Liver (tissue), 9 donors: ENCODE results near the gene PPP1R3A. TPM values are rescaled to one million over a fixed set of nuclear protein-coding genes. Genes with fewer than 3 reads are reported as not detected.

ENCODE experiments used
- DNase-seq: peaks from one replicate; pipeline ENCODE4 v3.0.0-alpha.2; 2017; ENCODE audit warnings: low spot score
- H3K27ac ChIP-seq, 2 donors: one replicate each; pipeline ENCODE4 v1.7.0; 2013; ENCODE audit warnings: inconsistent platforms in 2 of 2, low read length in 2 of 2, control low read depth in 1 of 2, low read depth in 1 of 2, mild to moderate bottlenecking in 1 of 2
- H3K27me3 ChIP-seq, 4 donors: one replicate each; pipeline versions ENCODE4 v1.6.1 to v1.7.0; 2013; ENCODE audit warnings: low read length in 3 of 4, inconsistent platforms in 1 of 4, mild to moderate bottlenecking in 1 of 4, moderate library complexity in 1 of 4; ENCODE audit not compliant: control insufficient read depth in 4 of 4, insufficient read depth in 4 of 4
- H3K36me3 ChIP-seq, 4 donors: one replicate each; pipeline versions ENCODE4 v1.6.1 to v1.7.0; 2013; ENCODE audit warnings: low read length in 3 of 4, mild to moderate bottlenecking in 3 of 4, low read depth in 1 of 4, moderate library complexity in 1 of 4; ENCODE audit not compliant: control insufficient read depth in 4 of 4, insufficient read depth in 3 of 4
- H3K4me1 ChIP-seq, 4 donors: one replicate each; pipeline versions ENCODE4 v1.6.1 to v1.7.0; 2013; ENCODE audit warnings: low read length in 3 of 4, mild to moderate bottlenecking in 3 of 4, moderate library complexity in 1 of 4; ENCODE audit not compliant: control insufficient read depth in 4 of 4, insufficient read depth in 4 of 4
- H3K4me3 ChIP-seq, 3 donors: one replicate each; pipeline versions ENCODE4 v1.6.1 to v1.7.0; 2013; ENCODE audit warnings: low read length in 3 of 3, control low read depth in 1 of 3, low read depth in 1 of 3, mild to moderate bottlenecking in 1 of 3
- H3K9ac ChIP-seq, 2 donors: one replicate each; pipeline ENCODE4 v1.7.0; 2013; ENCODE audit warnings: low read length in 2 of 2, mild to moderate bottlenecking in 2 of 2, moderate library complexity in 2 of 2, control low read depth in 1 of 2, low read depth in 1 of 2
- H3K9me3 ChIP-seq, 4 donors: one replicate each; pipeline versions ENCODE4 v1.6.1 to v1.7.0; 2013; ENCODE audit warnings: low read length in 3 of 4; ENCODE audit not compliant: control insufficient read depth in 4 of 4
- ATF3 ChIP-seq: IDR thresholded peaks from 2 replicates; pipeline ENCODE4 v1.6.1; 2016; ENCODE audit warnings: antibody characterized with exemption
- EGR1 ChIP-seq, 2 donors: IDR thresholded peaks; 2 replicates each; pipeline ENCODE4 v1.6.1; 2016 to 2018; ENCODE audit warnings: antibody characterized with exemption in 2 of 2, low read depth in 2 of 2
- FOXA1 ChIP-seq: IDR thresholded peaks from 2 replicates; pipeline ENCODE4 v1.6.1; 2016; ENCODE audit warnings: antibody characterized with exemption
- GABPA ChIP-seq, 2 donors: IDR thresholded peaks in 1 of 2; conservative IDR thresholded peaks in 1 of 2; 2 replicates each; pipeline ENCODE4 v1.6.1; 2016; ENCODE audit warnings: antibody characterized with exemption in 2 of 2, mild to moderate bottlenecking in 1 of 2, moderate library complexity in 1 of 2
- HNF4A ChIP-seq, 2 donors: conservative IDR thresholded peaks; 2 replicates each; pipeline ENCODE4 v1.6.1; 2016; ENCODE audit warnings: antibody characterized with exemption in 2 of 2, mild to moderate bottlenecking in 2 of 2
- HNF4G ChIP-seq: IDR thresholded peaks from 2 replicates; pipeline ENCODE4 v1.6.1; 2016; ENCODE audit warnings: antibody characterized with exemption
- JUND ChIP-seq, 2 donors: IDR thresholded peaks; 2 replicates each; pipeline ENCODE4 v1.6.1; 2016; ENCODE audit warnings: antibody characterized with exemption in 2 of 2
- MAX ChIP-seq: IDR thresholded peaks from 2 replicates; pipeline ENCODE4 v1.6.1; 2016; ENCODE audit warnings: antibody characterized with exemption
- NR2F2 ChIP-seq: IDR thresholded peaks from 2 replicates; pipeline ENCODE4 v1.6.1; 2016; ENCODE audit warnings: antibody characterized with exemption
- REST ChIP-seq: IDR thresholded peaks from 2 replicates; pipeline ENCODE4 v1.6.1; 2016; ENCODE audit warnings: antibody characterized with exemption, mild to moderate bottlenecking
- RXRA ChIP-seq, 2 donors: IDR thresholded peaks; 2 replicates each; pipeline ENCODE4 v1.6.1; 2017 to 2018; ENCODE audit warnings: antibody characterized with exemption in 2 of 2, mild to moderate bottlenecking in 1 of 2
- SP1 ChIP-seq: IDR thresholded peaks from 2 replicates; pipeline ENCODE4 v1.6.1; 2018; ENCODE audit warnings: antibody characterized with exemption, mild to moderate bottlenecking
- TAF1 ChIP-seq: conservative IDR thresholded peaks from 2 replicates; pipeline ENCODE4 v1.6.1; 2016; ENCODE audit warnings: antibody characterized with exemption, mild to moderate bottlenecking
- YY1 ChIP-seq: IDR thresholded peaks from 2 replicates; pipeline ENCODE4 v1.6.1; 2016; ENCODE audit warnings: antibody characterized with exemption, mild to moderate bottlenecking
- WGBS: extraction: QIAGEN DNeasy Blood & Tissue Kit; methylation state at CpG from one replicate; pipeline ENCODE4 v1.1.7; 2013; 5-methylcytosine and 5-hydroxymethylcytosine counted together
- polyA plus RNA-seq, 2 donors: library from polyadenylated mRNA; stranded (reverse) in 1 of 2; unstranded in 1 of 2; fragments of 200-250 nt in 1 of 2; fragments of >200 nt in 1 of 2; fragmentation: Nextera tagmentation in 1 of 2; extraction: Ambion mirVana in 1 of 2; gene quantifications; one replicate each; pipeline versions ENCODE4 v1.2.1 to v1.2.3, GENCODE V29; 2013 to 2015
- total RNA-seq, 2 donors: library from RNA; depleted of rRNA; stranded (reverse); fragments of >200 nt; gene quantifications; one replicate each; pipeline ENCODE4 v1.2.3, GENCODE V29; 2014
- donor health status: healthy.
- donor health status: healthy.
- donor health status: healthy.
- donor health status: healthy.
- donor health status: healthy.

The PPP1R3A gene
- total and polyA plus RNA-seq, 4 donors = not detected

GRCh38 chr7:113904521-113904920, 14.3 kb downstream of the PPP1R3A start:
- Histone ChIP-seq H3K27me3 (no peaks in the 10 kb centered on the region), H3K27ac (no peak overlapping the region), H3K9me3 (no peaks in the 10 kb centered on the region), H3K4me1 (no peaks in the 10 kb centered on the region), H3K4me3 (no peak overlapping the region), H3K36me3 (no peaks in the 10 kb centered on the region), H3K9ac (no peak overlapping the region)
- TF ChIP-seq YY1 (no peak), FOXA1 (no peak), REST (no peak), SP1 (no peak), HNF4A (conservative IDR thresholded peaks at IDR 0.05) (no peak), GABPA (IDR thresholded peaks at IDR 0.05 in 1 of 2, conservative IDR thresholded peaks at IDR 0.05 in 1 of 2) (no peak), HNF4G (no peak), NR2F2 (no peak), JUND (IDR thresholded peaks at IDR 0.05) (no peak), EGR1 (IDR thresholded peaks at IDR 0.05; ENCODE audit: low read depth in 2 of 2) (no peak)
- 38% methylated on average over 1 of the region's 1 CpG for WGBS
- no peak for DNase-seq

GRCh38 chr7:113892818-113893217, 26.0 kb downstream of the PPP1R3A start:
- Histone ChIP-seq H3K27me3 (no peaks in the 10 kb centered on the region), H3K4me3 (no peak overlapping the region), H3K36me3 (no peaks in the 10 kb centered on the region), H3K9me3 (no peaks in the 10 kb centered on the region), H3K27ac (no peak overlapping the region), H3K9ac (no peak overlapping the region), H3K4me1 (no peaks in the 10 kb centered on the region)
- no peak for DNase-seq
- 20% methylated on average over 3 of the region's 3 CpGs for WGBS
- TF ChIP-seq RXRA (IDR thresholded peaks at IDR 0.05) = no peak
- no peak for TF ChIP-seq ATF3
- no peak for TF ChIP-seq MAX
- TF ChIP-seq TAF1 = no peak

GRCh38 chr7:113891828-113892227, 27.0 kb downstream of the PPP1R3A start:
- no peak overlapping the region for H3K27ac ChIP-seq
- no peak overlapping the region for H3K4me3 ChIP-seq
- no peaks in the 10 kb centered on the region for H3K36me3 ChIP-seq
- no peak overlapping the region for H3K9ac ChIP-seq
- TF ChIP-seq EGR1 (IDR thresholded peaks at IDR 0.05; ENCODE audit: low read depth in 2 of 2) = no peak
- TF ChIP-seq HNF4A (conservative IDR thresholded peaks at IDR 0.05) = no peak
- H3K27me3 ChIP-seq = no peaks in the 10 kb centered on the region
- no peak for DNase-seq
- H3K4me1 ChIP-seq = no peaks in the 10 kb centered on the region
- H3K9me3 ChIP-seq = no peaks in the 10 kb centered on the region
- 39% methylated on average over 1 of the region's 1 CpG for WGBS
